ENCODE results near the gene TCP11L1.

DNA sequence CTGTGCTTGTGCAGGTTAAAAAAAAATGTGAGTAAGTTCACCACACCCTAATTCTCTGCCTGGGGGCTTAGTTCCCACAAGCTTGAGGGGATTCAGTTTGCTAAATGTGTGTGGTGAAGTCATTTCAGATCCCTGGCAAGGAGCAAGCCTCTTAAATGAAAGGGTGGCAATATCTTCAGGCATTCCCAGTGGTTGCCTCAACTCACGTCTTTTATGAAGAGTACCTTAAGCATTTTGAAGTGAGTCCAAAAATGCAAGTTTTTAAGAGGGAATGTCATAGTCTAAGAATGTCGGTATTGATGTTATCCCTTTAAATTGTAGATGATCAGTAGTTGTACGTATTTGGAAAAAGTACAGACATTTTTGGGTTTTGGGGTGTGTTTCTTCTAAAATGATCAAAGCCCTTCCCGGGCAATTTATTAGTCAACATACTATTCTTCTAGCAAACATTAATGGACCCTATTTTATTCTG, 4.9 kb downstream of the TCP11L1 start:
- TF ChIP-seq, protein P1, sequence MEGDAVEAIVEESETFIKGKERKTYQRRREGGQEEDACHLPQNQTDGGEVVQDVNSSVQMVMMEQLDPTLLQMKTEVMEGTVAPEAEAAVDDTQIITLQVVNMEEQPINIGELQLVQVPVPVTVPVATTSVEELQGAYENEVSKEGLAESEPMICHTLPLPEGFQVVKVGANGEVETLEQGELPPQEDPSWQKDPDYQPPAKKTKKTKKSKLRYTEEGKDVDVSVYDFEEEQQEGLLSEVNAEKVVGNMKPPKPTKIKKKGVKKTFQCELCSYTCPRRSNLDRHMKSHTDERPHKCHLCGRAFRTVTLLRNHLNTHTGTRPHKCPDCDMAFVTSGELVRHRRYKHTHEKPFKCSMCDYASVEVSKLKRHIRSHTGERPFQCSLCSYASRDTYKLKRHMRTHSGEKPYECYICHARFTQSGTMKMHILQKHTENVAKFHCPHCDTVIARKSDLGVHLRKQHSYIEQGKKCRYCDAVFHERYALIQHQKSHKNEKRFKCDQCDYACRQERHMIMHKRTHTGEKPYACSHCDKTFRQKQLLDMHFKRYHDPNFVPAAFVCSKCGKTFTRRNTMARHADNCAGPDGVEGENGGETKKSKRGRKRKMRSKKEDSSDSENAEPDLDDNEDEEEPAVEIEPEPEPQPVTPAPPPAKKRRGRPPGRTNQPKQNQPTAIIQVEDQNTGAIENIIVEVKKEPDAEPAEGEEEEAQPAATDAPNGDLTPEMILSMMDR (conservative IDR thresholded peaks at IDR 0.05; ENCODE audit: low read depth, low read length) = no peak
- TF ChIP-seq EZH2phosphoT487 (IDR thresholded peaks at IDR 0.05; ENCODE audit: borderline replicate concordance, low read length) (no peak), EZH2 (IDR thresholded peaks at IDR 0.05; ENCODE audit: low read length, unreplicated experiment) (no peak)

Measured in PC-3 (cell line).